Measurements from ENCODE around the gene DPH1. TPM values are rescaled to one million over a fixed set of nuclear protein-coding genes. Genes with fewer than 3 reads are reported as not detected.

Gene DPH1
- total RNA-seq, 4 donors from 2014 or later = 58.7 to 115 (median 66.3) TPM

DNA sequence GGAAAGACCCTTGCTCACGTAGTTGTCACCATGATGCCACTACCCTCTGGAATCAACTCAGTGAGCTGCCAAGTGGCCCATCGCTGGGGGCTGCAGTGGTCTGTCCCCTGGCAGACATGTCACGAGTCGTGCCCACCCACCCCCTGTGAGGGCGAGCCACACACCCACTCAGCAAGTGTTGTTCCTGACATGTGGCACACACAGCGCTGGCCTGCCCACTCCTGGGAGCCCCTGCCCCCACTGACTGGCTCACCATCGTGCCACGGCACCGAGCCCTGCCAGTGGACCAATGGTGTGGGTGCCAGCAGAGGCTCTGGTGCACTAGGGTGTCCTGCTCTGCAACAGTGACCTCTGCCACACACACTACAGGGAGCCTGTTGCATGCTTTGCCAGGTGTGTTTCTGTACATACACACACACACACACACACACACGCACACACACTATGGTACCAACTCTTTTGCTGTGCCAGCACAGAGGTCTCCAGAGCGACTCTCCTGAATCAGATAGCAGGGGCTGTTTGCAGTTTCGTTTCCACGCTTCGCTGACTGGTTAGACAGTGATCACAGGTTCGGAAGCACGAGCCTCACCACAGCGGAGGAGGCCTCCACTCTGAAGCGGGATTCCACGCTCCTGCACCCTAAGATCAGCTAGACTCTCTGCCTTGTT is 12.5 kb upstream of the DPH1 start:
- no peak for DNase-seq (ENCODE audit: low spot score in 2 of 2)
- WGBS = 79% methylated on average over 11 of the region's 19 CpGs
- no peaks in the 10 kb centered on the region for H3K9me3 ChIP-seq
- no peak overlapping the region for H3K27ac ChIP-seq
- peaks cover 34% of the 10 kb centered on the region for H3K4me1 ChIP-seq
- no peaks in the 10 kb centered on the region for H3K36me3 ChIP-seq
- H3K4me3 ChIP-seq = no peak overlapping the region
- TF ChIP-seq, protein P1, sequence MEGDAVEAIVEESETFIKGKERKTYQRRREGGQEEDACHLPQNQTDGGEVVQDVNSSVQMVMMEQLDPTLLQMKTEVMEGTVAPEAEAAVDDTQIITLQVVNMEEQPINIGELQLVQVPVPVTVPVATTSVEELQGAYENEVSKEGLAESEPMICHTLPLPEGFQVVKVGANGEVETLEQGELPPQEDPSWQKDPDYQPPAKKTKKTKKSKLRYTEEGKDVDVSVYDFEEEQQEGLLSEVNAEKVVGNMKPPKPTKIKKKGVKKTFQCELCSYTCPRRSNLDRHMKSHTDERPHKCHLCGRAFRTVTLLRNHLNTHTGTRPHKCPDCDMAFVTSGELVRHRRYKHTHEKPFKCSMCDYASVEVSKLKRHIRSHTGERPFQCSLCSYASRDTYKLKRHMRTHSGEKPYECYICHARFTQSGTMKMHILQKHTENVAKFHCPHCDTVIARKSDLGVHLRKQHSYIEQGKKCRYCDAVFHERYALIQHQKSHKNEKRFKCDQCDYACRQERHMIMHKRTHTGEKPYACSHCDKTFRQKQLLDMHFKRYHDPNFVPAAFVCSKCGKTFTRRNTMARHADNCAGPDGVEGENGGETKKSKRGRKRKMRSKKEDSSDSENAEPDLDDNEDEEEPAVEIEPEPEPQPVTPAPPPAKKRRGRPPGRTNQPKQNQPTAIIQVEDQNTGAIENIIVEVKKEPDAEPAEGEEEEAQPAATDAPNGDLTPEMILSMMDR (IDR thresholded peaks at IDR 0.05) = no peak
- TF ChIP-seq POLR2AphosphoS5 (IDR thresholded peaks at IDR 0.05) = no peak
- no peak for TF ChIP-seq EP300 (IDR thresholded peaks at IDR 0.05)
- no peak for TF ChIP-seq POLR2A (IDR thresholded peaks at IDR 0.05)
- H3K27me3 ChIP-seq = no peaks in the 10 kb centered on the region

DNA sequence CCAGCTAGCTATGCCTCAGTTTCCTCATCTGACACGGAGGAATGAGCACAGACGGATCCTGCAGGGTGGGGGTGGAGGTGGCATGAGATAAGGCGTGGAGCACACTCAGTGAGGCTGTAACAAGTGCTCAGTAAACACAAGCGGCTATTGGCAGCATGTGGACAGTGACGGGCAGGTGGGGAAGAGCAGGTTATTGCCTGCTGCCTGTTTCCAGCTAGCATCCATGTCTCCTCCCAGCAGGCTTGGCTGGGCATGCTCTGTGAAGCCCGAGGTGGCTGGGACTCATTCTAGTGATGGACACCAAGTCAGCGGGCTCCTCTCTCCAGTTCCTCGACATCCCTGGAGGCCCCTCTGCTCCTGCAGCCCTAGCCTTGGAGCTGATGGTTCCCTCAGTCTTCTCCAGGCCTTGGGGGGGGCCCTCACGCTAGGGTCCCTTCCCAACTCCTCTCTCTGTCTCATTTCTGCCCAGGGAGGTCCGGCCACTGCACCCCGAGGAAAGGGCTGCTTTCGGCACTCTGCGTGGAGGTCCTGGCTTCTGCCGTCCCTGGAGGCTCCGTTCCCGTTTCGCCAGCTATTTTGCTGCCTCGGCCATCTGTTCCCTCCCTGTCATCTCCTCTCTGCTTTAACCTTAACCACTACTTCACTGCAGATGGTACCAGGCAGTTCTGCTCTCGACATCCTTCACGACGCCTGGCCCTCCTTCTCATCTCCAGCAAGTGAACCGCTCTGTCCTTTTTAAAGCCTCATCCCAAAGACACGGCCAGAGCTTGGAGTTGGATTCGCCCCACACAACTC is 11.0 kb upstream of the DPH1 start:
- TF ChIP-seq EP300 (IDR thresholded peaks at IDR 0.05) = no peak
- TF ChIP-seq, protein P1 (IDR thresholded peaks at IDR 0.05) = no peak
- TF ChIP-seq POLR2A (IDR thresholded peaks at IDR 0.05) = no peak
- no peak for TF ChIP-seq POLR2AphosphoS5 (IDR thresholded peaks at IDR 0.05)
- Histone ChIP-seq H3K27ac (no peak overlapping the region), H3K4me1 (peaks cover 36% of the 10 kb centered on the region), H3K9me3 (no peaks in the 10 kb centered on the region), H3K4me3 (no peak overlapping the region), H3K36me3 (no peaks in the 10 kb centered on the region), H3K27me3 (no peaks in the 10 kb centered on the region)
- WGBS = 78% methylated on average over 22 of the region's 24 CpGs
- no peak for DNase-seq (ENCODE audit: low spot score in 2 of 2)

DNA sequence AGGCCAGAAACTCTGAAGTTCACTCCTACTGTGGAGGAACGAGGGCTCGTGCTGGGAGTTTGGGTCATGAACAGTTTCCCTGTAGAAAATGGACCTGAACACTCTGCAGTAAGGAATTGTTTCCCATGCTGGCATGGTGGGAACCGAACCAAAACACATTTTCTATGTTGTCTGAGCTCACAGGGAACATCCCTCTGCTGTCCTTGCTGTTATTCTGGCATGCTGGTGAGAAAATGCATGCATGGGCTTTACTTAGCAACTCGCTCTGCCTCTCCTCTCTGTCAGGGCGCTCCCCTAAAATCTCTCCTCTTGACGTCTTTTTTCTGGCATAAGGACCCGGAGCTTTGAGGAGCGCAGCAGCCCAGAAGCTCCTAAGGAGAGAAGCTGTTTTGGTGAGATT is 10.2 kb upstream of the DPH1 start:
- DNase-seq (ENCODE audit: low spot score in 2 of 2) = no peak
- Histone ChIP-seq H3K27ac (no peak overlapping the region), H3K9me3 (no peaks in the 10 kb centered on the region), H3K4me3 (no peak overlapping the region), H3K27me3 (no peaks in the 10 kb centered on the region), H3K36me3 (no peaks in the 10 kb centered on the region), H3K4me1 (peaks cover 41% of the 10 kb centered on the region)
- WGBS = 87% methylated on average over 8 of the region's 8 CpGs
- no peak for TF ChIP-seq POLR2A (IDR thresholded peaks at IDR 0.05)
- TF ChIP-seq POLR2AphosphoS5 (IDR thresholded peaks at IDR 0.05) = no peak
- TF ChIP-seq, protein P1 (IDR thresholded peaks at IDR 0.05) = no peak
- TF ChIP-seq EP300 (IDR thresholded peaks at IDR 0.05) = no peak

DNA sequence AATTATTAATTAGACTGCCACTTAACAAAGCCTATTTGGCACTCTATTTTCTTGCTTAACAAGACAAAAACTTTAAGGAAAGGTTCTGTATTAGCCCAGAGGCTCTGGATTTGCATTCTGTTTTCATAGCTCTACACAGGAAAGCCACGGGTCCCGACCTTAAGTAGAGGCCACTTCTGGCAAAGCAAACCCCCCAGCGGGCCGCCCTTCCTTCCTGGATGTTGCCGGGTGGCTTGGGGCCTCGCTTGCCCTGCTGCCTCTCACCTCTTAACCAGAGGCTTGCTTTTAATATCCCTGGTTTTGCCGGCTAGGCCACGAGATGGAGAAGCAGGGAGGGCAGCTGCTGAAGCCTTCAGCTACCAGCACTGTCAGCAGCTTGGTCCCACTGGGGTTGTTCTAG is 9.2 kb upstream of the DPH1 start:
- DNase-seq (ENCODE audit: low spot score in 2 of 2) = no peak
- Histone ChIP-seq H3K36me3 (no peaks in the 10 kb centered on the region), H3K4me1 (peaks cover 51% of the 10 kb centered on the region), H3K9me3 (no peaks in the 10 kb centered on the region), H3K27ac (no peak overlapping the region), H3K27me3 (no peaks in the 10 kb centered on the region), H3K4me3 (no peak overlapping the region)
- 70% methylated on average over 8 of the region's 8 CpGs for WGBS
- TF ChIP-seq, protein P1 (IDR thresholded peaks at IDR 0.05) = no peak
- TF ChIP-seq EP300 (IDR thresholded peaks at IDR 0.05) = no peak
- TF ChIP-seq POLR2AphosphoS5 (IDR thresholded peaks at IDR 0.05) = no peak
- TF ChIP-seq POLR2A (IDR thresholded peaks at IDR 0.05) = no peak

DNA sequence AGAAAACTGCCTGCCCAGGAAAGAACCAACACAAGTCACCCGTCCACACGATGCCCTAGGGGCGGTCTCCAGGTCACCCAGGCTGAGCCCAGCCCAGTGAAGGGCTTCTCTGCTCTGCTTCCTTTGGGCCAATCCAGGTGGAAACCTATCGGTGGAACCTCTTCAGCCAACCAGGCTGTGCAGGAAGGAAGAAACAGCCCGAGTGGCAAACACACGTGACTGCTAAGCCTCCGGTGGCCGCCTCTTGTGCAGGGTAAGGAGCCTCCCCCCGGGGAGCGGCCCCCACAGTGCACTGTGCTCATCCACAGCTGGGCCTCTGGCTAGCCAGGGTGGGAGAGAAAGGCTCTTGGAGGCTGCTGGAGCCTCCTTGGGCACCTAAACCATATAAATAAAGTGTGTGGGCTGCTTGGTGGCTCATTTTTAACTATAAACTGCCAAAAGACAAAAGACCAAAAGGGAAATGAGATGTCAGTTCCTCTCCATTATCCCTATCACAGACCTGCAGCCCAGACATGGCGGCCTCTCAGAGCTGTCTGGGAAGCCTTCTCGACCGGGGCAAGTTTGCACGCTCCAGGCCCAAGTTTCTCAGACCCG is 7.2 kb upstream of the DPH1 start:
- Histone ChIP-seq H3K36me3 (no peaks in the 10 kb centered on the region), H3K27ac (no peak overlapping the region), H3K4me1 (peaks cover 48% of the 10 kb centered on the region), H3K27me3 (no peaks in the 10 kb centered on the region), H3K4me3 (no peak overlapping the region), H3K9me3 (no peaks in the 10 kb centered on the region)
- 67% methylated on average over 15 of the region's 15 CpGs for WGBS
- TF ChIP-seq POLR2A (IDR thresholded peaks at IDR 0.05) (no peak), EP300 (IDR thresholded peaks at IDR 0.05) (no peak), POLR2AphosphoS5 (IDR thresholded peaks at IDR 0.05) (no peak)
- TF ChIP-seq, protein P1 (IDR thresholded peaks at IDR 0.05) = no peak
- no peak for DNase-seq (ENCODE audit: low spot score in 2 of 2)
